HG02943 (cell line): ENCODE results near the gene RNF4.
"Not testable (repeated sequence)": the region's sequence is repeated elsewhere in the genome, so short reads cannot be mapped to it uniquely, and the experiment has no call there.

Source experiments
- ATAC-seq: cut with Tn5 transposase; IDR thresholded peaks from one replicate; pipeline ENCODE4 v1.9.1; 2021; ENCODE audit warnings: mild to moderate bottlenecking, low read depth, moderate library complexity; ENCODE audit not compliant: unreplicated experiment

RNF4 gene, protein sequence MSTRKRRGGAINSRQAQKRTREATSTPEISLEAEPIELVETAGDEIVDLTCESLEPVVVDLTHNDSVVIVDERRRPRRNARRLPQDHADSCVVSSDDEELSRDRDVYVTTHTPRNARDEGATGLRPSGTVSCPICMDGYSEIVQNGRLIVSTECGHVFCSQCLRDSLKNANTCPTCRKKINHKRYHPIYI

DNA sequence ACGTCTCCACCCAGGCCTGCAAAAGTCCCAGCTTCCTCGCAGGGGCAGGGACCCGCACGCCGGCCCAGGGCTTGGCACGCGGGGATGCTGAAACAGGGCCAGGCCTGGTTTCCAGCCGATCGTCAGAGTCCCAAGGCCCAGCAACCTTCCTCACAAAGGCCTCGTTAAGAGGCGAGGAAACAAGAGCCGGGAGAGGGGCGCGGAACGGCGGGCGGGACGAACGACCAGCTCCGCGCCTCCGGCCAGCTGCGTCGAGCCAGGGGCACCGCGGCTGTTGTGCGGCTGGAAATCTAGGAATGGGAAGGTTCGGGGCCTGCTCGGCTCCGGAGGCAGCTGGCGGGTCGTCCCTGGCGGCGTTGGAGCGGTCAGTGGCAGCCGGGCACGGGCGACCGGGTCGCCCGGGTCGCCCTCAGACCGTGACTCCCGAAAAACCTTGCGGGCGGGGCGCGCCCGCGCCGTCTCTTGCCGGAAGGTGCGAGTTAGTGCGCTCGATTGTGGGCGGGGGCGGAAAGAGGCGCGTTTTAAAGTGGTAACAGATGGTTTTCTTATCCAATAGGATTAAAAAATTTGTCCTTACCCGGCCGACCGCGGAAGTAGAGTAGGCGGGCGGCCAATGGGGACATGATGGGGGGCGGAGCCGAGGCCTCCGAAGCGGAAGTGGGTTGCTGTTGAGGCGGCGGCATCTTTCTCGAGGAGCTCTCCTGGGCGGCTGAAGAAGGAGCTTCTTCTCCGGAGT is at the start of gene RNF4:
TSS of gene RNF4 (plus strand) at position 651 of the 736 bp plus-strand sequence. CDS start 21,388 bp downstream, outside the sequence.
- peak; percentile 77 for ATAC-seq

DNA sequence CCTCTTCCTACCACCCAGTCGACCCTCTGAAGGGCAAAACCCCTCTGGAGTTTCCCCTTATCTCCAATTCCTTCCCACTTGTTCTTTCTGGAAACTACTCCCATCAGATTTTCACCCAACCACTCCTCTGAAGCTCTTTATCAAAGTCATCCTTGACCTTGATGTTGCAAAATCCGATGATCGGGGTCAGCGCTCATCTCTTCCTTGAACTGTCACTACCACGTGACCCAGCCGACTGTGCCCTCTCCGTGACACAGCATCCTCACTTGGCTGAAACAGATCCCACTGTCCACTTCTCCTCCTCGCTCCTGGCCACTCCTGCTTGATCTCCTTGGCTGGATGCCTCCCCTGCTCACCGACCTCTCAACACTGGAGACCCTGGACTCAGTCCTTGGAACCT is 49.1 kb upstream of the RNF4 start:
- no peak for ATAC-seq

DNA sequence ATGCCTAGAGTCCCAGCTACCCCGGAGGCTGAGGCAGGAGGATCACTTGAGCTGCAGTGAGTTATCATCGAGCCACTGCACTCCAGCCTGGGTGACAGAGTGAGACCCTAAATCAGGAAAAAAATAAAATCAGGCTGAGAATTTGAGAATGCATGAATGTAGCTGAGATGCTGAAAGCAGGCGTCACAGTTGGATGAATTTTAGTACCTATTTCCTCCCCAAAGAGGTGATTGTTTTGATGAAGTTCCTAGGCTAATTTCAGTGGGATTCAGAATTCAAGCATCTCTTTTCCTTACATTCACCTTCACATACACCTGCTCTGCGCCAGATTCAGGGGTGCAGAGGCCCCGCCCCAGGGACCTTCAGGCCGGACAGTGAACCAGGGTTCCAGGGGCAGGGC is 47.0 kb upstream of the RNF4 start:
- ATAC-seq = no peak

DNA sequence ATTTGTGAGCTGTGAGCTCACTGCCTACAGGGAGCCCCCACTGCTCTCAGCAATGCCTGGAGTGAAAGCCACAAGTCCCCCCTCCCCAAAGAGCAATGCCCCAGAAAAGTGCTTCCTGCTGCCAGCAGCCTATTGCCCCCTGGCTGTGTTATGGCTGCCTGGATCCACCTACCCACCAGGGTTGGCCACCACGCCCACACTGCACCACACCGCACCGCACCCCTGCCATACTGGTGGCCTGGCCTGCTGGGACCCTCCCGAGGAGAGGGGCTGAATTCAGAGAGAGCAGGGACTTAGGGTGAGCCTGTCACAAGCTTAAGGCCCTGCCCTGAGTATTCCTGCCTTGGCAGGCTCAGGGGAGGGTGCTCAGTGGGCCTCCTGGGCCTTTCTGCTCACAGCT is 45.8 kb upstream of the RNF4 start:
- no peak for ATAC-seq

DNA sequence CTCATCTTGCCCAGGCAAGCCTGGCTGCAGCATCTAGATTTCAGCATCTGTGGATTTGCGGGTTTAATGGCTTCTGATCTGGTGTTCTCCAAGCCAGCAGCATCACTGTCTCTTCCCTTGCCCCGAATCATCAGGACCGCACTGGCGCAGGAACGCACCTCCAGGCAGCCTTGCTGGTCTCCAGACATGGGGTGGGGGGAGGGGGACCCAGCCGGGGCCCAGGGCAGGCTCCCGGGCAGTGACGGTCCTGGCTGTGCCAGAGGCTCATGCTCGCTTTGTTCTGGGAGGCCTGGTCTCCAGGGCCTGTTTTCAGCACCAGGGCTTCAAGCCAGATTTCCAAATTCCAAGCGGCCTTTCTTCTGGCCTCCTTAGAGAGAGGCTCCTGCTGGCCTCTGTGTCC is 45.2 kb upstream of the RNF4 start:
- ATAC-seq = no peak

DNA sequence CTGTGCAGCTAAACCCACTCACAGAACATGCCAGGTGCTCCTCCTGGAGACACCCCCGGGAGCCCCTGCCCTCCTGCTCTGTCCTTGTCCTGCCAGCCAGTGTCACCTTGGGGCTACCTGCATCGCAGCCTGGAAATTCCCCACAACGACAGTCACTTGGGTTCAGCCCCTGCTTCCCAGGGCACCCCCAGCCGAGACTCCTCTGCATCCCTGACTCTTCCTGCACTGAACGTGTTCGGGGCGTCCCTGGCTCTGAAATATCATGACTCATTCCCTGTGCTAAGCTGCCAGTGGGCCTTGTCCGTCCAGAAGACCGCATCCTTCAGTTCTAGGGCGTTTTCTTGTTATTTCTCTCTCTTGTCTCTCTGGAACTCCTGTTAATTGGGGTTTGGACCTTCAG is 44.3 kb upstream of the RNF4 start:
- no peak for ATAC-seq

DNA sequence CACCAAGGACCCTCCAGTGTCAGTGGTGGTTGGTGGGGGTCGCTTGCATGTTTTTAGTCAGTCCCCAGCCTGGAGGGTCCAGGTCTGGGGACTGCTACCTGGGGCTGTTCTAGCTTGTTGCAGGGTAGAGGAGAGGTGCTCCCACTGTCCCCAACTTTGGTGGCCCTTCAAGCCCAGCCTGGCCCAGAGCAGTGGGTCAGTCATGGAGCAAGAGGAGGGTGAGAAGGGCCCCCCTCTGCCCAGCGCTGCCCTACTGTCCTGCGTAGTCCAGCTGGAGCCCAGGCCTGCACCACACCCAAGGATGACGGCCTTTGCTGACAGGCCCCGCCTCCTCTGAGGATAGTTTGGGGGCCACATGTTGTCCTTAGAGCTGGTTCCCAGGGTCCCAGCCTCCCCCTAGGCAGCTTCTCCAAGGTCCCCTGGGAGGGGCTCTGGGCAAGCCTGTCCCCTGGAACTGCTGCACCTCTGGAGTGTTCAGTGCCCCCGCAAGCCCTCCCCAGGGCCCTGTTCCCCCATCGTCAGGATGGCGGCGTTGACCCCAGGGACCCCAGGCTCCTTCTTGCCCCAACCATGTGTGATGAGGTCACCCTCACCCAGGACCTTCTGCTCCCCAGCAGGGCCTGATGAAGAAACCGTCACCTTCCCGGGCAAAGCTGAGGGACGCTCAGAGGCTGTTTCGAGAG is 43.4 kb upstream of the RNF4 start:
- no peak for ATAC-seq

DNA sequence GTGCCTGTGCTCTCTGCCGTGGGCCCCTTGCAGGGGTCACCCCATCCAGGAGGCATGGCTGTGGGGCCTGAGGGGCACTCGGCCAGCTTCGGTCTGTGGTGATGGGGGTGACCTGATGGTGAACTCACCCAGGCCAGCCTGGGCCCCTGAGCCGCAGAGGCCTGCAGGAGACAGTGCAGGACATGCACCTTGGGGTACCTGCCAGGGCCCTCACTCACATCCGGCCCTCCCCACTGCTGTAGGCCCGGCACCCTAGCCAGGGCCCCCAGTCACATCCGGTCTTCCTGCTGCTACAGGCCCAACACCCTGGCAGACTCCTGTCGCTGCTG is 42.9 kb upstream of the RNF4 start:
- ATAC-seq = no peak

DNA sequence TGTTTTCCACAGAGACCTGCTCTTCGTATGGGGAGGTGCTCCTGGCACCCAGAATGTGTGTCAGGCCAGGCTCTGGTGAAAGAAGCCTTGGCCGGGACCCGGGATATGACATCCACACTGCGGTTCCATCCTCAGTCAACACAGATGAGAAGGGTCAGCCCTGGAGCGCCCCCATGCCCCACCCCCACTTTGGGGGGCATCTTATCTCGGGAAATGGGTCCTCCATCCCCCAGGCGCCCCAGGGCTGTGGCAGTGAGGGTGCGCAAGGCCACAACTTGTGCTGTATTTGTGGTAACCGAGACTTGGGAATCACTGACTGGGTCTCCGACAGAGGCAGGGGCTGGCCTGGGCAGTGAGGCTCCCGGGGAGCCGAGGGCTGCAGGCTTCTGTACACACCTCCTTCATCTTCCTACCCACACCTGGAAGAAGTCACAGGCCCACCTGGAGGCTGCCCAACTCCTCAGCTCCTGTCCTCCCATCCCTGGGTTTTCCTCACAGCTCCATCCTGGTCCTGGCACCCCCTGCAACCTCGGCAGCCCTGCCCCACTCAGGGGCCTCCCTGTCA is 42.1 kb upstream of the RNF4 start:
- no peak for ATAC-seq

DNA sequence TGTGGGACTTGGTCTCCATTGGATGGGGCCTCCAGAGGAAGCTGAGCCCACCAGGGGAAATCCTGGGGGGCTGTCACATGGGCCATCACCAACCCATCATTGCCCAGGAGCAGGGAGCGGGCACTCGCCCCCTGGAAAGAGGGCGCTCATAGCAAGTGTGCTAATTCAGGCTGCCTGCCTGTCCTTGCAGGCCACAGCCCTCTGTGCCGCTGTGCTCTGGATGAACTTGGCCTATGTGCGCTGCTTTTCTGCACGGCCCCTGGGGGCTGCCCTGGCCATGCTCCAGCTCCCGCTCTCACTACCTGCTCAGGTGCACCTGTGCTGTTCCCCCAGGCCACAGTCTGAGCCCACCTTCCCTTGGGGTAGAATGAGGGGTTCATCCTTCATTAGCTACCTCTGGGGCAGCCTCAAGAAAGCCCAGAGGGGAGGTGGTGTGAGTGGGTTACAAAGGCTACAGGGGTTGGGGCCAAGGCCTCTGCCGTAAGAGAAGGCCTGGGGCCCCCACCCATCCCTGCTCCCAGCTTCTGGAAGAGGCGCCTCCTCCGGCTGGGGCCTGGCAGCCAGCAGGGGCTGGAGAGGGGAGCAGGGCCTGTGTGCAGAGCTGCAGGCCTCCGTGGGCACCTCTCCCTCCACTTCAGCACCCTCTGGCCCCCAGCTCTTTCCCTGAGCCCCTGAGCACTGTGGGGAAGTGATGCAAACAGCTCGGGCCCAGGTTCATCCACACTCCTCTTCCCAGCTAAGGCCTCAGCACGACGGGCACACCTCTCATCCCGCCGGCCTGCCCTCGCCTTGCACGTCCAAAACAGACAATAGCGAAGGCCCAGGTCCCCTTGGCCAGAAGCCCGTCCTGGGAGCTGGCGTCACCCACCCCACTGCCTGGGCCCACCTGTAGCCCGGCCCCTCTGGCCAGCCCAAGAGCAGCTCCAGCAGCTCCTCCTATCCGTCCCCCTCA is 41.2 kb upstream of the RNF4 start:
- ATAC-seq = no peak

DNA sequence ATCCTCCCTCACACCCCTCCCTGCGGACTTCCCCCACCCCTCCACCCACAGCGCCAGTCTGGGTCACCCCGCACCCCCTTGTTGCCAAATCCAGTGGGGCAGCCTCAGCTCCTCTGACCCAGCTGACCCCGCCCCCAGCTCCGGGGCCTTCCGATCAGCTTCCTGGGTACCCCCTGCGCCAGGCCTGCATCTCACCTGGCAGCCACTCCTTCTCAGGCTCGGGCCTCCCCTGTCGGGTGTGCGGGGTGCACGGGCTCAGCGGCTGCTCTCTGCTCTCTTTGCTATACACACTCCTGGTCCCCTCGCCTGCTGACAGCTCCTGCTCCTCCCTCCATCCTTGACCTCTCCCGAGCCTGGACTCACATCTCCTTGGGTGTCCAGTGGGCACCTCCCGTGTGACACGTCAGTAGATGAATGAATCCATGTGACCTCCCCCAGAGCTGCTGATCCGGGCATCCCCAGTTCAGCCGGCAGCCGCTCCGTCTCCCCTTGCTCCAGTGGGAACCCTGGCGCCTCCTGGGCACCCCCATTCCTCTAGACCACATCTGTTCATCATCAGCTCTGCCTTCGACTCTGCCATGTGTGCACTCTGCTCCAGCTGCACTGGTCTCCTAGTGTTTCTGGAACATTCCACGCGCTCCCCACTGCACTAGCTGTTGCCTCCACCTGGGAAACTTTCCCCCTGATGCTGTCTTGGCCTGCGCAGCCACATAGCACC is 40.3 kb upstream of the RNF4 start:
- no peak for ATAC-seq

DNA sequence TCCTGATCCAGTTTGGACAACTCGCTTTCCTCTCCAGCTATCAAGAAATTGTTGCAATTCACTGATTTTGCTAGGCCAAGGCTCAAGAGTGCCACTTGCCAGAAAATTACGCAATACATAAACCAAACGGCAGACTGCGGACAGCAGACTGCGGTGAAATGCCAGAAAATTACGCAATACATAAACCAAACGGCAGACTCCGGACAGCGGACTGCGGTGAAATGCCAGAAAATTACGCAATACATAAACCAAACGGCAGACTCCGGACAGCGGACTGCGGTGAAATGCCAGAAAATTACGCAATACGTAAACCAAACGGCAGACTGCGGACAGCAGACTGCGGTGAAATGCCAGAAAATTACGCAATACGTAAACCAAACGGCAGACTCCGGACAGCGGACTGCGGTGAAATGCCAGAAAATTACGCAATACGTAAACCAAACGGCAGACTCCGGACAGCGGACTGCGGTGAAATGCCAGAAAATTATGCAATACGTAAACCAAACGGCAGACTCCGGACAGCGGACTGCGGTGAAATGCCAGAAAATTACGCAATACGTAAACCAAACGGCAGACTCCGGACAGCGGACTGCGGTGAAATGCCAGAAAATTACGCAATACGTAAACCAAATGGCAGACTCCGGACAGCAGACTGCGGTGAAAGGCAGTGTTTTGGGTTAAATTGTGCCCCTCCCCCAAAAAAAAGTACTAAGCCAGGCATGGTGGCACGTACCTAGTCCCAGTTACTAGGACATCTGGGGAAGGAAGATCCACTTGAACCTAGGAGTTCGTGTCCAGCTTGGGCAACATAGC is 38.8 kb upstream of the RNF4 start:
- ATAC-seq = not testable (repeated sequence)

DNA sequence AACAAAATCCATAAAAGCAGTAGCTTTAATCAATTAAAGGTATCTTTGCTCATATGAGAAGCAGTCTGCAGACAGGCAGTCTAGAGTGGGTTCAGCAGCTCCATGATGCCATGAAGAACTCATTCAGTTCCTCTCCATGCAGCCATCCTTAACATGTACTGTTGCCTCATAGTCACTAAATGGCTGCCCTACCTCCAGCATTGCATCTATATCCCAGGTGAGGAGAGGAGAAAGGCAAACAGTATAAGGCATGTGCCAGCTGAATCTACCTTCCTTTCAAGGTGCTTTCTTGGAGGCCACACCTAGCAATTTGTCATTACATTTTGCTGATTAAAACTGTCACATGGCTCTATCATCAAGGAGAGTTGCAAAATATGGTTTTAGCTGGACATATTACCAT is 36.9 kb upstream of the RNF4 start:
- ATAC-seq = no peak

DNA sequence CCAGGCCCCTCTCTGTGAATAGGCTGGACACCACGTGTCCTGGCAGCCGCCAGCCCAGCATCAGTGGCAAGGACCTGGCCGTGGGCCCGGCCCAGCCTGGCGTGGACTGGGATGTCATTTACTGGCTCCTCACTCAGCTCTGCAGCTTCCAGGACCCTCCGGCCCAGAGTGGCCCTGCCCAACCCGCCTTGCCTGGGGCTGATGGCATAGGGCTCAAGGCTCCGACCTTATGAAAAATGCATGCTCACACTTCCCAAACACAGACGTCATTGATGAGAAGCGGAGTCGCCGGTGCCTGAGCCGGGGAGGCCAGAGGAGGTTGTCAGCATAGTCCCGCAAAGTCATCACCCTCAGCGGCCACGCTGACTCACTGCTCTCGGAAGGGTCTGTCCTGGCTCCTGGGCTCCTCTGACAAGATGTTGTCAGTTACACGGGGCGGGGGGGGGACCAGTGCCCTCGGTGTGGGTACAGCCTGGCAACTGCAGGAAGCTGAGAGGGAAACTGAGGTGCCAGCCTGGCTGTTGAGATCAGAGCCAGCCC is 35.8 kb upstream of the RNF4 start:
- no peak for ATAC-seq

DNA sequence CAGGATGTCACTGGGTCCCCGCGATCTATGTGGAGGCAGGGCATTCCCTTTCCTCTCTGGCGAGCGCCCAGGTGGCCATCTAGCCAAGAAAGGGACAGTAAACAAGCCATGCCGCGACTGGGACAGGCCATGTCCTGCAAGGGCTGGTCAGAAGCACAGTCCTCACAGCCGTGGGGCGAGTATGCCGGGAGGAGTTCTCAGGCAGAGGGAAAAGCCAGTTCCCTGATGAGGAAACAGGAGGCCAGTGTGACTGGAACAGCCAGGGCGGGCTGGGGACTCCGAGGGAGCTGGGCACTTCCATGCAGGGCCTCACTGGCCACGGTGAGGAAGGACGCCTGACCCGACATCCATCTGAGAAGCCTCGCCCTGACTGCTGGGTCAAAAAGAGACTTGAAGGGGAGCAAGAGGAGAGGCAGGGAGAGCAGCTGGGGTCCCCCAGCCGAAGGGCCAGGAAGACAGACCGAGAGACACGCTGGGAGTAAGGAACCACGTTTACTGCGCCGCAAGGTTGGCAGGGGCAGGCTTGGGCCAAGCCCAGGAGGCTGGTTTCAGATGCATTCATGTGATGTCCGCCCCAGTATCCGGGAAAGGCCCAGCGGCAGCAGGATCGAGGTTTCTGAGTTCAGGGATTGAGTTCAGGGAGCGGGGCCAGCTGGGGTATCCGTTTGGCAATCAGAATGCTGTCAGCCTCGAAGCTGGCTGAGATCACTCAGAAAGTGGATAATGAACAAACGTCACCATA is 35.1 kb upstream of the RNF4 start:
- ATAC-seq = no peak

DNA sequence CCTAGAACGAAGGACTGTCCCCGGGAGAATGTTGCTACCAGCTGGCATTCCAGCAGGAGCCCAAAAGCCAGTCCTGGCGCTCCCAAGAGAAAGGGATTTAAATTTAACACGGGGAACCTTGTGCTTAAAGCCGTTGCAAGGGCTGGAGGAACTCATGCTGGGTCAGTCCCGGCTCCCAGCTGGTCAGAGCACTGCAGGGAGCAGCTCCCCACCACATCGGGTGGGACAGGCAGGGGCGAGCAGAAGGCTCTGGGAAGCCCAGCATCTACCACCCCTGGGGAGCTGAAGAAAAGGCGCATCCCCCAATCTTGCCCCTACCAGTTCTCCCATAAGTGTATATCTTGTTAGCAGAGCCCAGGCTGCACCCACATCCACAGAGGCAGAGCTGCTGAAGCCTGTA is 34.5 kb upstream of the RNF4 start:
- no peak for ATAC-seq

DNA sequence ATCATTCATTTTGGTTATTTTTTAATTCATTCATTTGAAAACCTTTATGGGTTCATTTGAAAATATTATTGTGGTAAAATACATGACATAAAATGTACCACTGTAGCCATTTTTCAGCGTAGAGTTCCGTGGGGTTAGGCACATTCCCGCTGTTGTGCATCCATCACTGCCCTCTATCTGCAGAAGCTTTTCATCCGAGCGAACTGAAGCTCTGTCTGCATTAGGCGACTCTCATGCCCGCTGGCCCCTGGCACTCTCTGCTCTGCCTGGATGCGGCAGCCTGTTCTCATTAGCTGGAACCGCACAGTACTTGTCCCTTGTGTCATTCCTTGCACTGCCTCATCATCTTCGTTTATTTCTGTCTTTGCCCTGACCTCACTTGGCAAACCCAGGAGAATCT is 32.6 kb upstream of the RNF4 start:
- ATAC-seq = no peak
